Caco-2 (cell line): ENCODE results near the gene GLRA2. TPM values are rescaled to one million over a fixed set of nuclear protein-coding genes. Genes with fewer than 3 reads are reported as not detected.

Experiments used
- Bru-seq: library from RNA; stranded (reverse); fragments of 400-500 nt; gene quantifications from one replicate; lab custom pipeline; 2021; lab: Mats Ljungman, UMichigan
- BruChase-seq, 2 experiments: library from RNA; stranded (reverse); fragments of 400-500 nt; gene quantifications; one replicate each; lab custom pipeline; 2021; lab: Mats Ljungman, UMichigan
- BruUV-seq: library from RNA; stranded (reverse); fragments of 400-500 nt; replicated peaks from 2 replicates; lab custom pipeline; 2021; lab: Mats Ljungman, UMichigan
- CTCF ChIA-PET: fragments of 300-600 bp; sonication (Branson Sonifier 250); formaldehyde crosslinking; loops from one replicate; lab custom pipeline; 2022; ENCODE audit warnings: antibody characterized with exemption; lab: Charles Lee
- POLR2A ChIA-PET: fragments of 300-600 bp; sonication (Branson Sonifier 250); formaldehyde crosslinking; loops from one replicate; lab custom pipeline; 2022; ENCODE audit warnings: antibody characterized with exemption; lab: Charles Lee
- DNase-seq, 2 experiments: peaks; one replicate each; pipeline versions ENCODE4 v3.0.0 to v3.0.0-alpha.2; 2020 to 2022
- H3K27me3 ChIP-seq: replicated peaks from 2 replicates; pipeline ENCODE4 v1.6.0; 2011; ENCODE audit warnings: low read length; ENCODE audit not compliant: control insufficient read depth, insufficient read depth
- H3K36me3 ChIP-seq: 2 replicates; pipeline ENCODE4 v1.5.1; 2011; ENCODE audit warnings: low read length; ENCODE audit not compliant: control insufficient read depth, insufficient read depth
- H3K4me1 ChIP-seq: fragments of 250-450 bp; sonication (Bioruptor Pico); 2 replicates; pipeline ENCODE4 v1.5.1; 2020; ENCODE audit warnings: mild to moderate bottlenecking
- H3K4me3 ChIP-seq: 2 replicates; pipeline ENCODE4 v1.5.1; 2011; ENCODE audit warnings: low read depth, mild to moderate bottlenecking, control low read depth, low read length
- H3K9me3 ChIP-seq: fragments of 250-450 bp; sonication (Bioruptor Pico); 2 replicates; pipeline ENCODE4 v1.5.1; 2020; ENCODE audit warnings: mild to moderate bottlenecking, moderate library complexity
- H3K27ac Mint-ChIP-seq: one replicate; pipeline ENCODE4 v1.8.0; 2022; ENCODE audit warnings: mixed read lengths; ENCODE audit not compliant: unreplicated experiment
- H3K27me3 Mint-ChIP-seq: one replicate; pipeline ENCODE4 v1.8.0; 2022; ENCODE audit warnings: mixed read lengths; ENCODE audit not compliant: insufficient read depth, unreplicated experiment
- H3K36me3 Mint-ChIP-seq: one replicate; pipeline ENCODE4 v1.8.0; 2022; ENCODE audit warnings: mild to moderate bottlenecking, mixed read lengths; ENCODE audit not compliant: insufficient read depth, unreplicated experiment
- H3K4me1 Mint-ChIP-seq: one replicate; pipeline ENCODE4 v1.8.0; 2022; ENCODE audit warnings: low read depth, mixed read lengths; ENCODE audit not compliant: unreplicated experiment
- H3K4me3 Mint-ChIP-seq: one replicate; pipeline ENCODE4 v1.8.0; 2022; ENCODE audit warnings: mild to moderate bottlenecking, moderate library complexity, mixed read lengths; ENCODE audit not compliant: unreplicated experiment
- H3K9me3 Mint-ChIP-seq: one replicate; pipeline ENCODE4 v1.8.0; 2022; ENCODE audit warnings: mixed read lengths; ENCODE audit not compliant: unreplicated experiment
- intact Hi-C: fragments of 100-400 bp; cut with micrococcal nuclease; formaldehyde crosslinking; loops from one replicate; pipeline ENCODE4 v1.10.0; 2022; ENCODE audit not compliant: unreplicated experiment
- long read RNA-seq: library from polyadenylated mRNA; stranded (forward); transcript quantifications from one replicate; pipeline ENCODE4 v2.0.0, GENCODE V29; 2022
- total RNA-seq: library from RNA; stranded (reverse); gene quantifications from 2 replicates; pipeline ENCODE4 v1.2.3, GENCODE V29; 2022
- TF ChIP-seq, protein P1 (sequence below), 2 experiments: fragments of 200-600 bp in 1 of 2; IDR thresholded peaks; 1 replicate in 1 of 2; 2 replicates in 1 of 2; pipeline versions ENCODE4 v1.5.1 to v1.8.0; 2011 to 2022; ENCODE audit warnings: antibody characterized with exemption in 1 of 2, control low read depth in 1 of 2, inconsistent platforms in 1 of 2, low read depth in 1 of 2, low read length in 1 of 2, mild to moderate bottlenecking in 1 of 2, moderate library complexity in 1 of 2; ENCODE audit not compliant: insufficient read depth in 1 of 2, severe bottlenecking in 1 of 2, unreplicated experiment in 1 of 2

The GLRA2 gene
- total RNA-seq (not detected in 2 replicates), Bru-seq, nascent RNA (percentile 5 among the genes with signal in this experiment), BruChase-seq, experiment 1, labeled RNA remaining after a 2-hour chase (percentile 4 among the genes with signal in this experiment), BruChase-seq, experiment 2, labeled RNA remaining after a 6-hour chase (percentile 1 among the genes with signal in this experiment)
- long read RNA-seq = 0 reads

DNA sequence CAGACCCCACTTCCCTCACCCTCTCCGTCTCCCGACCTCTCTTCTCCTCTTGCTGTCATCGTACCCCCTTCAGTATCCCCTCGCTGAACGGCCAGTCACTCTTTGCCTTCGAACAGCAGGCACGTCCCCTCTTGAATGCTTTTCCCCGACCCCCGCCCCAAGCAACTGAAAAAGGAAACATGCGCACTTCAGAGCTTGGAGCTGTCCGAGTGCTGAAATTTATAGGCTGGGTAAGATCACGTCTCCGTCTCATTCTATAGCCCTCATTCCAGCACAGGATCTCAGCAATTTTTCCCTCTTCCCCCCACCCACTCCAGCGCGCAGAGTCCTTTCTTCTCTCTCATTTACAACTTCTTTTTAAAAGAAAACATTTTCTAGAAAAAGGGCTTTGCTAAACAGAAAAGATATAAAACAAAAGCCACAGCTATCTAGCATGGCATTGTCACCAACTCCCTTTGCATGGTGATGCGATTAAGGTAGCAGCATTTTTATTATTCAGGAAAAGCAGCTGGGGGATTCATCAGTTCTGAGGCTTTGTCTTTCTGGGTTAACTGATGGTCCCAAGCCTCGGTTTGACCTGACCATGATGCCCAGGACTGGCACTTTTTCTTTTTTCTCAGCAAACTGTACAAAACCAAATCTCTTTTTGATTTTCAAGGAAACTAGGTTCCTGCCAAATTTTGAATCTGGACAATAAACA, at the start of gene GLRA2:
Gene GLRA2, plus strand, starts transcription at position 247 of the 700 bp plus-strand sequence. CDS start 522 bp downstream, outside the sequence.
- H3K36me3 Mint-ChIP-seq = no peaks in the 10 kb centered on the region
- H3K4me3 Mint-ChIP-seq = peak within 1 kb of the TSS; percentile 53
- intact Hi-C loops = loop anchor here (5.0 kb wide), 1 partner anchor 477 kb away; no protein-coding TSS in a partner anchor
- H3K27ac Mint-ChIP-seq = no peak within 1 kb of the TSS
- Histone ChIP-seq H3K36me3 (no peaks in the 10 kb centered on the region), H3K4me3 (no peak within 1 kb of the TSS), H3K9me3 (no peaks in the 10 kb centered on the region), H3K4me1 (no peaks in the 10 kb centered on the region), H3K27me3 (no peaks in the 10 kb centered on the region)
- no TSS peak for BruUV-seq
- TF ChIP-seq, protein P1, sequence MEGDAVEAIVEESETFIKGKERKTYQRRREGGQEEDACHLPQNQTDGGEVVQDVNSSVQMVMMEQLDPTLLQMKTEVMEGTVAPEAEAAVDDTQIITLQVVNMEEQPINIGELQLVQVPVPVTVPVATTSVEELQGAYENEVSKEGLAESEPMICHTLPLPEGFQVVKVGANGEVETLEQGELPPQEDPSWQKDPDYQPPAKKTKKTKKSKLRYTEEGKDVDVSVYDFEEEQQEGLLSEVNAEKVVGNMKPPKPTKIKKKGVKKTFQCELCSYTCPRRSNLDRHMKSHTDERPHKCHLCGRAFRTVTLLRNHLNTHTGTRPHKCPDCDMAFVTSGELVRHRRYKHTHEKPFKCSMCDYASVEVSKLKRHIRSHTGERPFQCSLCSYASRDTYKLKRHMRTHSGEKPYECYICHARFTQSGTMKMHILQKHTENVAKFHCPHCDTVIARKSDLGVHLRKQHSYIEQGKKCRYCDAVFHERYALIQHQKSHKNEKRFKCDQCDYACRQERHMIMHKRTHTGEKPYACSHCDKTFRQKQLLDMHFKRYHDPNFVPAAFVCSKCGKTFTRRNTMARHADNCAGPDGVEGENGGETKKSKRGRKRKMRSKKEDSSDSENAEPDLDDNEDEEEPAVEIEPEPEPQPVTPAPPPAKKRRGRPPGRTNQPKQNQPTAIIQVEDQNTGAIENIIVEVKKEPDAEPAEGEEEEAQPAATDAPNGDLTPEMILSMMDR (IDR thresholded peaks at IDR 0.05; ENCODE audit: insufficient read depth in 1 of 2, low read depth in 1 of 2, low read length in 1 of 2, severe bottlenecking in 1 of 2, unreplicated experiment in 1 of 2) = no peak
- no peaks in the 10 kb centered on the region for H3K27me3 Mint-ChIP-seq
- CTCF ChIA-PET = interaction anchor here (0.7 kb wide), 1 partner anchor 500 kb away, joined by 3 read pairs; no protein-coding TSS in a partner anchor
- H3K4me1 Mint-ChIP-seq = no peaks in the 10 kb centered on the region
- DNase-seq = peak; percentile 12 to 18
- POLR2A ChIA-PET = no interaction called here
- H3K9me3 Mint-ChIP-seq = no peaks in the 10 kb centered on the region

DNA sequence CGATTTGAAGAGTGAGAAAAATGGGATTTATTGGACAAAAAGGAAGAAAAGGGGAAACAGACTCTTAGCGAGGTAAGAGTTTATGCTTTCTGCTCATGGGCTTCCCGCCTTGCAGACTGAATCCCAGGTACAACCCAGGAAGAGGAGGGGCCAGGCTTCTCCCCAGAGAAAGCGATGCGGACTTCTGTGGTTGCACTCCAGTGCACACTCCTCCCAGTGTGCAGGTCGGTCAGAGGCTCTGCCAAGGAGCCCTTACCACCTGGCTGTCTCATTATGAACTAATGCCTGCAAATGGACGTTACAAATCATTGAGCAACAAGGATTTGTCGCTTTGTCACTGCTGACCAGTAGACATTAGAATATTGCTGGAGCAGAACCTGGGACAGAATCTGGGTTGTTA, 39.9 kb upstream of the GLRA2 start:
- Mint-ChIP-seq H3K9me3 (no peaks in the 10 kb centered on the region), H3K4me1 (no peaks in the 10 kb centered on the region), H3K27me3 (no peaks in the 10 kb centered on the region), H3K27ac (no peak overlapping the region), H3K36me3 (no peaks in the 10 kb centered on the region), H3K4me3 (no peak overlapping the region)
- TF ChIP-seq, protein P1 (IDR thresholded peaks at IDR 0.05; ENCODE audit: insufficient read depth in 1 of 2, low read depth in 1 of 2, low read length in 1 of 2, severe bottlenecking in 1 of 2, unreplicated experiment in 1 of 2) = no peak
- intact Hi-C loops = no loop called here
- H3K36me3 ChIP-seq = no peaks in the 10 kb centered on the region
- CTCF ChIA-PET = no interaction called here
- no peak for DNase-seq
- no TSS peak for BruUV-seq
- H3K9me3 ChIP-seq = no peaks in the 10 kb centered on the region
- POLR2A ChIA-PET = no interaction called here
- H3K4me3 ChIP-seq = no peak overlapping the region
- H3K27me3 ChIP-seq = no peaks in the 10 kb centered on the region
- H3K4me1 ChIP-seq = no peaks in the 10 kb centered on the region

DNA sequence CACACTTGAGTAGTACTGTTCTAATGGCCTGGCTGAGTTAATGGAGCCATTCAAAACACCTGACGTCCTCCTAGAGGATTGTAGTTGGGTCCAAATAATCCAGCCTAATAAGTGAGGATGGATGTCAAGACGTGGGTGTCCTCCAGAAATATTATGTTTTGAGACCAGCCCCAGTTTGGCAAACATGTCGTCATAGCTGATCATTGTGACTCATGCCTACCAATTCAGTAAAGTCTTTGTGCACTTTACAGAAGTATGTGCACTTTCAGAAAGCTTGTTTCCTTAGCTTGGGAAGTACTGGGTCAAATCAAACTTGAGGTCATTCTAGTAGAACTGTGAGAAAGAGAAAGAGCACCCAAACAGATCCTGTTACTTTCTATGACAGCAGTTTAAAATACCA, 37.6 kb upstream of the GLRA2 start:
- Mint-ChIP-seq H3K27me3 (no peaks in the 10 kb centered on the region), H3K27ac (no peak overlapping the region), H3K4me1 (no peaks in the 10 kb centered on the region), H3K9me3 (no peaks in the 10 kb centered on the region), H3K36me3 (no peaks in the 10 kb centered on the region), H3K4me3 (no peak overlapping the region)
- Histone ChIP-seq H3K4me3 (no peak overlapping the region), H3K27me3 (no peaks in the 10 kb centered on the region), H3K4me1 (no peaks in the 10 kb centered on the region), H3K9me3 (no peaks in the 10 kb centered on the region), H3K36me3 (no peaks in the 10 kb centered on the region)
- intact Hi-C loops = no loop called here
- TF ChIP-seq, protein P1 (IDR thresholded peaks at IDR 0.05; ENCODE audit: insufficient read depth in 1 of 2, low read depth in 1 of 2, low read length in 1 of 2, severe bottlenecking in 1 of 2, unreplicated experiment in 1 of 2) = no peak
- ChIA-PET CTCF (no interaction called here), POLR2A (no interaction called here)
- no peak for DNase-seq
- BruUV-seq = no TSS peak
